HG02870 (cell line): ENCODE measurements around the gene BAIAP3.
"Not testable (repeated sequence)": the region's sequence is repeated elsewhere in the genome, so short reads cannot be mapped to it uniquely, and the experiment has no call there.

Experiments used
- ATAC-seq: cut with Tn5 transposase; IDR thresholded peaks from one replicate; pipeline ENCODE4 v1.9.1; 2021; ENCODE audit warnings: mild to moderate bottlenecking, moderate library complexity; ENCODE audit not compliant: unreplicated experiment

Gene BAIAP3, protein sequence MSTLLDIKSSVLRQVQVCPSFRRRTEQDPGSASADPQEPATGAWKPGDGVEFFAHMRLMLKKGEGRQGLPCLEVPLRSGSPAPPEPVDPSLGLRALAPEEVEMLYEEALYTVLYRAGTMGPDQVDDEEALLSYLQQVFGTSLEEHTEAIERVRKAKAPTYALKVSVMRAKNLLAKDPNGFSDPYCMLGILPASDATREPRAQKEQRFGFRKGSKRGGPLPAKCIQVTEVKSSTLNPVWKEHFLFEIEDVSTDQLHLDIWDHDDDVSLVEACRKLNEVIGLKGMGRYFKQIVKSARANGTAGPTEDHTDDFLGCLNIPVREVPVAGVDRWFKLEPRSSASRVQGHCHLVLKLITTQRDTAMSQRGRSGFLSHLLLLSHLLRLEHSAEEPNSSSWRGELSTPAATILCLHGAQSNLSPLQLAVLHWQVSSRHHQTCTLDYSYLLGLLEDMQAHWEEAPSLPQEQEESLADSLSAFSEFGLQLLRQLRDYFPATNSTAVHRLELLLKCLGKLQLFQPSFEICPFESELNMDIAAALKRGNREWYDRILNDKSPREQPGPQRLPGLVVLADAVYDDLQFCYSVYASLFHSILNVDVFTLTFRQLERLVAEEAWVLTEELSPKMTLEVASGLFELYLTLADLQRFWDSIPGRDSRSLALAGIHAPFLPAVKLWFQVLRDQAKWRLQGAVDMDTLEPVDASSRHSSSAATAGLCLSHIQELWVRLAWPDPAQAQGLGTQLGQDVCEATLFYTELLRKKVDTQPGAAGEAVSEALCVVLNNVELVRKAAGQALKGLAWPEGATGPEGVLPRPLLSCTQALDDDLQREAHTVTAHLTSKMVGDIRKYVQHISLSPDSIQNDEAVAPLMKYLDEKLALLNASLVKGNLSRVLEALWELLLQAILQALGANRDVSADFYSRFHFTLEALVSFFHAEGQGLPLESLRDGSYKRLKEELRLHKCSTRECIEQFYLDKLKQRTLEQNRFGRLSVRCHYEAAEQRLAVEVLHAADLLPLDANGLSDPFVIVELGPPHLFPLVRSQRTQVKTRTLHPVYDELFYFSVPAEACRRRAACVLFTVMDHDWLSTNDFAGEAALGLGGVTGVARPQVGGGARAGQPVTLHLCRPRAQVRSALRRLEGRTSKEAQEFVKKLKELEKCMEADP

DNA sequence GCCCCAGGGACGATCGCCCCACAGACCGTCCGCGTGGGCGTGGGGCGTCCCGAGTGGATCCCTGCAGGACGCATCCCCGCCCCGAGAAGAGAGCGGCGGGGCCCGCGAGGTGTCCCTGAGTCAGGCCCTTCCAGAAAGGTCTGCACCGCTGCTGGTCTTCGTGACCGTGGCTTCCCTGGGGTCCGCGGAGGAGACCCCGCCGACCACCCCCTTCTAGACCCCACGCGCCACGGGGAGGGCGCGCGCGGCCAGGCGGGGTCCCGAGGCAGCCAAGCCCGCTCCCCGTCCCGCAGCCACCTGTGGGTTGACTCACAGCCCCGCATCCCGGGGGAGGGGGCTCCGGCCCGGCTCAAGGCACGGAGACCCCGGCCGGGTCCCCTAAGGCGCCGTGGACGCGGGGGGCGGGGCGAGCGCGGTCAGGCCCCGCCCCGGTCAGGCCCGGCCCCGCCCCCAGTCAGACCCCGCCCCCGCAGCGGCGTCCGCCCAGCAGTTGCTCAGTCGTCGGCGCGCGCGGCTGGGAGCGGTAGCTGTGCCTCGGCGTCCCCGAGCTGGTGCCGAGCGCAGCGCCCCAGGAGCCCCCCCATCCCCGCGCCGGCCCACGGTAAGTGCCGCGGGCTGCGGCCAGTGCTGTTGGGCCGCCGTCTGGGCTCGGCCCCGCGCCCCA is at the start of gene BAIAP3:
TSS of gene BAIAP3 (plus strand) at position 497 of the 664 bp plus-strand sequence. CDS start 4,905 bp downstream, outside the sequence.
- no peak for ATAC-seq

DNA sequence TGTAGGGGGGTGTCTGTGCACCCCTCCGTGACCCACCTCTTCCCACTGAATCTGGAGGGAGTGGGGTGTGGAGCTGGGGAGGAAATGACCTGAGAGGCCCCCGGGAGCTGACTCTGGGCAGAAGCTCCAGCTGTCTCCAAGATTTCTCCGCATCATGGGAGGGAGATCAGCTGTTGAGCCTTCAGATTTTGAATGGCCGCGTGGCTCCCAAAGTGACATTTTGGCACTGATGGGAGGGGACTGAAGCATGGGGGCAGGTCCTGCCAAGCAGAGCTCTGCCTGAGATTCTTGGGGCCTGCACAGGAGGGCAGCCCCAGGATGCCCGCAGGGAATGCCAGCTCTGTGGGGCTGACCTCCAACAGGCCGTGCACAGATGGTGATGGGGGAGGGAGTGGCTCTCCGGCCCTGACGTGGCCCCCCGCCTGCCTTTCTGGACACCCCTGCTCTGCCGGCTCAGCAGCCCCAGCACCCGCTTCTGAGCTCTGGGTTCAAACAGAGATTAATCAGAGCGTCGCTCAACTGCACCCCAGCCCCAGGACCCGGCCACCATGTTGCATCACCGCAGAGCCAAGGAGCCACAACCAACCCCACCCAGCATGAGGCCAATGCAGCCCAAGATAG is 49.3 kb upstream of the BAIAP3 start:
- ATAC-seq: no peak

DNA sequence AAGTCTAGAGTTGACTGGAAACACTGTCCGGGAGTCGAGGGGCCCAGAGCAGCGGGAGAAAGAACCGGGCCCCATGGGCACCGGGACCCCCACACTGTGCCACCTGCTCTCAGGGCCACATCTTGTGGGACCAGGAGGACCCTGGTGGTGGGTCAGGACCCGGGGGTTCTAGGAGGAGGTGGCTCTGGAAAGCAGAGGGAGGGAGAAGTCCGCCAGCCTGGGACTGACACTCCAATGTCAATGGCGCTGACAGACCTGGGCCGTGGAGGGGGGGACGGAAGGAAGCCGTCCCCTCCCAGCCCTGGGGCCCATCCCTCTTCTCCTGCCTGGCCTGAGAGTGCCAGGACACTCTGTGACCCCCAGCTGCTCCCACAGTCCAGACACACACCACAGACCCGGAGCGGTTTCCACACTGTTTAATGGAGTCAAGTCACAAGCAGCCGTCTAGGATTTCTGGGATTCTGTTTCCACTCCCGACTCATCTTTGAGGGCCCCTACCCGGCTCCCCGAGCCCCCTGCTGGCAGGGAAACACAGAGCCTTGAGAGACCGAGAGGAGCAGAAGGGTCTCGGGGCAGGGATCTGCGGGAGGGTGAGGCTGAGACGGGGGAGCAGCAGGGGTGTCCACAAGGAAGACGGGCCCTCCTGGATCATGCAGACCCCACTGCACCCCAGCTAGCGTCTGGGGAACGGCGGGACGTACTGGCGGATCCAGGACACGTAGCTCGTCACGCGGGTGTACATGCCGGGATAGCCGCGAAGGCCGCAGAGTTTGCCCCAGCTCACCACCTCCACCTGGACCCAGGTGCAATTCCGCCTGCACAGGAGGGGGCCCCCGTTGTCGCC is 47.6 kb upstream of the BAIAP3 start:
- no peak for ATAC-seq

DNA sequence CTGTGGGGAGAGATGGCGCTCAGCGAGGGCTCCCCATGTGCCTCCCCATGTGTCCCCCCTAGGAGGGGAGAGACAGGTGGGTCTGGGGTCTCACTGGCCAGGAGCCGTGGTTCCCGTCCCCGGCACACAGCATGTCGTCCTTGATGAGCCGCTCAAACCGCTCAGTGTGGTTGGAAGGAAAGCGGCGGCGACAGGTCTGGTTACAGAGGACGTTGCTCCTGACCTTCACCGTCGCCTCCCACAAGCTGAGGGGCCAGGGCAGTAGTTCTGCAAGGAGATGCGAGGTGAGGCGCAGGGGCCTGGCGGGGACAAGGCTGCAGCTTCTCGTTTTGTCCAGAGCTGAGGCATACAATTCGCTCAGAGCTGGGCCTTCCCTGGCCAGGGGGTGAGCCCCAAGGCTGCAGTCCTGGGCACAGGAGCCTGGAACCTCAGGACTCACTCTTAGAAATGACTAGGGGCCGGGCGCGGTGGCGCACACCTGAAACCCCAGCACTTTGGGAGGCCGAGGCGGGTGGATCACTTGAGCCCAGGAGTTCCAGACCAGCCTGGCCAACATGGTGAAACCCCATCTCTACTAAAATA is 46.8 kb upstream of the BAIAP3 start:
- ATAC-seq: no peak

DNA sequence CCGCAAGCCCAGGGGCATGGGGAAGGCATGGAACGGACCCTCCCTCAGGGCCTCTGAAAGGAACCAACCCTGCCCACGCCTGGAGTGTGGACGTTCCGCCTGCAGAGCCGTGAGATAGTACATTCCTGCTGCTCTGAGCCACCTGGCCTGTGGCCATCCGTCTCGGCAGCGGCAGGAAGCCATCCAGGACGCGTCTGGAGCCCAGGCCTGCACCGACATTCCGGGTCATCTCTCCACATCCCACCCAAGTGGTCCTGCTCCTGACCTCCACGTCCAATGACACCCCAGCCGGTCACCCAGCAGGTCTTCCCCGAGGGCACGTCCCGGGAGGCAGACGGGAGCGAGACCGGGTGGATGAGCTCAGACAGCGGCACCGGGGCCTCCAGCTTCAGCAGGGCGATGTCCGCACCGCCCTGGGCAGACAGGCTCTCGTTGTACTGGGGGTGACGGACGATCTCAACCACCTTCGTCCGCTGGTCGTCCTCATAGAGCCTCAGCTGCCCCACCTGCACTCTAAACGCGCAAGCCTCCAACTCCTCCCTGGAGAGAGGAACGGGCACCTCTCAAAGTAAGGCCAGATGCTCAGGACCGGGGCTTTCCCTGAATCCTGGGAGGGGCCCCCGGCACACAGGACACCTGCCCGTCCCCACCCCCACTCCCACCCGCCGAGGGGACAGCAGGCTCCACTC is 45.3 kb upstream of the BAIAP3 start:
- no peak for ATAC-seq

DNA sequence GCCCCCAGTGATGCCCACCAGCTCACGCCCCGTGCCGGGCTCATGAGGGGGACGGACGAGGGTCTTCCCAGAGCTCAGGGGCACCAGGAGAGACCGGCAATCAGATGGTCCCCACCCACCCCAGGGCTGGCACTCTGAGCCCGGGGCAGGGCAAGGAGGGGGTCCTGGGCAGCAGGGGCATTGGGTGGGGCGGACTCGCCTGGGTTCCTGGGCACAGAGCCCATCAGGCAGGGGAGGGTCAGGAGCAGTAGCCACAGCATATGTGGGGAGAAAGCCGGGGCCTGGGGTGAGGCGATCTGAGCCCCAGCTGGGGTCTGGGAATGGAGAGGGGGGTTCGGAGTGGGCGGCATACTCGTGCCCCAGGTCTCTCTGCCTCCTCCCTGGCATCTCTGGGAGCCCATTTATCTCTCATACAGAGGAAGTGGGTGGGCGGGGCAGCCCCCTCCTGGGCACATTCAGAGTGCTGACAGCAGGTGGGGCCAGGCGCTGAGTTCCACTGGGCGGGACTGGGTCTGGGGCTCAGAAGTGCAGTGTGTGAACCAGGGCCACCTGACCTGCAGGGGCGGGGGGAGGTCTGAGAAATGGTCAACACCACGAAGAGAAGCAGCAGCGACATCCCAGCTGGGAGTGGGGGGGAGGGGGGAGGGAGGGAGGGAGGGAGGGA is 44.5 kb upstream of the BAIAP3 start:
- ATAC-seq: no peak

DNA sequence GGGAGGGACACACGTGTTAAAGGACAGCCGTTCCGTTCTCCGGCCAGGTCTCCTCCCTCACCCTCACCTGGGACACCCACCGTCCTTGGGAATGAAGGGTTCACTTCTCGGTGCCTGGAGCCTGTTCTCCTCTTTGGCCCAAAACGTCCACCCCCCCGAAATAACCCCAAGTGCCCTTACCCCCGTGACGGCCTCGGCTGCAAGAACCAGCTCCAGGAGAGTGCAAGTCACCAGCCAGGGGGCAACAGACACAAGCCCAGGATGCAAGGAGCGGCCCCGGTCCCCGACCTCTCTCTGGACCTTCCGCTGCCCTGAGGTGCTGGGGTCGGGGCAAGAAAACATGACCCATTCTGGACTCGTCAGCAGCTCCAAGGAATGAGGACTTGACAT is 44.0 kb upstream of the BAIAP3 start:
- no peak for ATAC-seq

DNA sequence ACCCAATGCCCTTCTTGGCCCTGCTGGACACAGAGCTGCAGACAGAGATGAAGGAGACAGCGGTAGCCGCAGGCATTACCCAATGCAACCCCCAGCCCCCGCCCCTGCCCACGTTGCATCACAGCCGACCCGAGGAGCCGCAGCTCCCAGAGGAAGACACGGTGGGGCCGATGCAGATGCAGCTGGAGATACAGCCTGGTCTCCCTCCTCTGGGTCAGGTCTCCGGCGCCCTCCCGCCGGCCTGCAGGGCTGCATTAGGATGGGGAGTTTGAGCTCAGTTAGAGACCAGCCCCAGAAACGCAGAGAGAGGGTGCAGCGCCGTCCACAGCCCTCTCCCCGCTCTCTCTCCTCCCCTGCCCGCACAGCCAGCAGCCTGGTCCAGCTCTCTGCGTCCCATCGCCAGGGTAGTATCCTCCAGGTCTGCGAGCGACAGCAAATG is 43.4 kb upstream of the BAIAP3 start:
- no peak for ATAC-seq

DNA sequence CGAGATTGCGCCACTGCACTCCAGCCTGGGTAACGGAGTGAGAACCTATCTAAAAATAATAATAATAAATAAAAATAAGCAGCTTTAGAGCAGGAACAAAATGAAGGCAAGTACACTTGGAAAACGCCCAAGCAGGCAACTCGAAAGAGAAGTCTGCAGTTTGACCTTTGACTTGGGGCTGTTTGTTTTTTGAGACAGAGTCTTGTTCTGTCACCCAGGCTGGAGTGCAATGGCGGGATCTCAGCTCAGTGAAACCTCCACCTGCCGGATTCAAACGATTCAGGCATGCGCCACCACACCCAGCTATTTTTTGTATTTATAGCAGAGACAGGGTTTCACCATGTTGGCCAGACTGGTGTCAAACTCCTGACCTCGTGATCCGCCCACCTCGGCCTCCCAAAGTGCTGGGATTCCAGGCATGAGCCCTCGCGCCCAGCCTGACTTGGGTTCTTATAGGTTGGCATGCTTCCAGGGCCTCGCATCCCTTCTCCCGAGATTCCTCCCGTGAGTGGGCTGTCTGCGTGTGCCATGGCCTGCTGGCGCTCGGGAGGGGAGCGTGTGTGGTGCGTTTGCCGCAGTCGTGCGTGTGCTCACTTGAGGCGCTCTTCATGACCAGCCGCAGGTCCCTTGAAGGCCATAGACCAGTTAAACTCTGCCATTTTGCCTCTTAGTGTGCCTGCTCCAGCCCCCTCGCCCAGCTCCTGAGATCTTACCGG is 42.4 kb upstream of the BAIAP3 start:
- ATAC-seq: no peak

DNA sequence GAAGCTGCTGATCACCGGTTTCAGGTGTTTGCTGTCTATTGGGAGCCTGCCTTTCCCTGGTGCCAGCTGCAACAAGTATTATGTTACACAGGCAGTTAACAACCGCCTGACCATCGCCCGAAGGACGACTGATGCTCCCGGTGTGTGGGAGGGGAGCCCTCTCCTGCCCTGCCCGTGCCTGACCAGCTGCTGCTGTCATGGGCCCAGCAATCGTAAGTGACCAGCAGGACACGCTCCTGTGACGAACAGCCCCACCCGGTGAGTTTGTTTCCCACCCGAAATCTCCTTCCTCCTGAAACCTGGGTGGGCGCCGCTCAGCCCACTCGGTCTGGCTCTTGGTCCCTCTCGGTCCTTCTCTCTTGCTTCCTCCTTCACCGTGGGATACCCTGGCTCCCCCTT is 41.9 kb upstream of the BAIAP3 start:
- no peak for ATAC-seq

DNA sequence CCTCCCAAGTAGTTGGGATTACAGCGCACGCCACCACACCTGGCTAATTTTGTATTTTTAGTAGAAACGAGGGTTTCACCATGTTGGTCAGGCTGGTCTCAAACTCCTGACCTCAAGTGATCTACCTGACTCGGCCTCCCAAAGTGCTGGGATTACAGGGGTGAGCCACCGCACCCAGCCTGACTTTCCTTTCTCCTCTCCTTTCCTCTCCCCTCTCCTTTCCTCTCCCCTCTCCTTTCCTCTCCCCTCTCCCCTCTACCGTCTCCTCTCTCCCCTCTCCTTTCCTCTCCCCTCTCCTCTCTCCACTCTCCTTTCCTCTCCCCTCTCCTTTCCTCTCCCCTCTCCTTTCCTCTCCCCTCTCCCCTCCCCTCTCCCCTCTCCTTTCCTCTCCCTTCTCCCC is 41.2 kb upstream of the BAIAP3 start:
- ATAC-seq: not testable (repeated sequence)

DNA sequence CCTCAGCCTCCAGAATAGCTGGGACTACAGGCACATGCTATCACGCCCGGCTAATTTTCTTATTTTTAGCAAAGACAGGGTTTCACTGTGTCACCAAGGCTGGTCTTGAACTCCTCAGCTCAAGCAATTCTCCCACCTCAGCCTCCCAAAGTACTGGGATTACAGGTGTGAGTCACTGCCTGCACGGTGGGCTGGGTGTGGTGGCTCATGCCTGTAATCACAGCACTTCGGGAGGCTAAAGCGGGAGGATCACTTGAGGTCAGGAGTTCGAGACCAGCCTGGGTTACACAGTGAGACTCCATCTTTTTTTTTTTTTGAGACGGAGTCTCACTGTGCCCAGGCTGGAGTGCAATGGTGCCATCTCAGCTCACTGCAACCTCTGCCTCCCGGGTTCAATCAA is 40.6 kb upstream of the BAIAP3 start:
- not testable (repeated sequence) for ATAC-seq

DNA sequence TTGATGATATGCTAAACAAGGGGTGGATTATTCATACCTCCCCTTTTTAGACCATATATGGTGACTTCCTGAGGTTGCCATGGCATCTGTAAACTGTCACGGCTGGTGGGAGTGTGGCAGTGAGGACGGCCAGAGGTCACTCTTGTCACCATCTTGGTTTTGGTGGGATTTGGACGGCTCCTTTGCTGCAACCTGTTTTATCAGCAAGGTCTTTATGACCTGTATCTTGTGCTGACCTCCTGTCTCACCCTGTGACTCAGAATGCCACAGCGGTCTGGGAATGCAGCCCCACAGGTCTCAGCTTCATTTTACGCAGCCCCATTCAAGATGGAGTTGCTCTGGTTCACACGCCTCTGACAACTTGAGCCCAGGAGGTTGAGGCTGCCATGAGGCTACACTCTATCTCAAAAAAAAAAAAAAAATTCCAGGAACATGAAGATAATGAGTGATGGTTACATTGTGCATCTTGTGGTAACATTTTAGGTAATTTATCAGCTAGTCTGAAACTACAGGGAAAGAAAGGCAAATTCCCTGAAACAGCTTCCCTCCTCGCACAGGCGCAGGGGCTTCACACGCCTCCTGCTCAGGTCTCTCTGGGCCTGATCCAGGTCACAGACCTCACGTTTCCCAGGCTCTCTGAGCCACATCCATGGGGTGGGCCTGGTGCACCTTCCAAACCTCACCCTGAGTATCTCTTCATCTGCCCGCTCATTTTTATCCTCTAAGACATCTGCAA is 39.4 kb upstream of the BAIAP3 start:
- no peak for ATAC-seq

DNA sequence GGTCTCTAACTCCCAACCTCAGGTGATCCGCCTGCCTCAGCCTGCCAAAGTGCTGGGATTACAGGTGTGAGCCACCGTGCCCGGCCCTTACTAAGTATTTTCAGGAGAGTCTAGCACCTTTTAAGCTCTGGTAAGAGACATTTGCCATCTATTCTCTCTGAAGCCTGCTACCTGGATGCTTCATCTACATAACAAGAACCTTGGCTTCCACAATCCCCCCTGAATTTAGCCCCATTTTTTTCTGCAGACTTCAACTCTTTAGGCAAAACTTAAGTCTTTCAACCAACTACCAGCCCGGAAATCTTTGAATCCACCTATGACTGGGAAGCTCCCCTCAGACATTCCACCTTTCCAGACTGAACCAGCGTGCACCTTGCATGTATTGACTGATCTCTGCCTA is 38.0 kb upstream of the BAIAP3 start:
- ATAC-seq: no peak

DNA sequence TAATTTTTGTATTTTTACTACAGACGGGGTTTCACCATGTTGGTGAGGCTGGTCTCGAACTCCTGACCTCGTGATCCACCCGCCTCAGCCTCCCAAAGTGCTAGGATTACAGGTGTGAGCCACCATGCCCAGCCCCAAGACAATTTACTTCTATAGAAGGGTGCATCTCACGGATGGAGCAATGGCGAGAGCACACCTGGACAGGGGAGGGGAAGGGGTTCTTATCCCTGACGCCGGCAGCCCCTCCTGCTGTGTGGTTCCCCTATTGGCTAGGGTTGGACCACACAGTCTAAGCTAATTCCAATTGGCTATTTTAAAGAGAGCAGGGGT is 36.8 kb upstream of the BAIAP3 start:
- ATAC-seq: not testable (repeated sequence)

DNA sequence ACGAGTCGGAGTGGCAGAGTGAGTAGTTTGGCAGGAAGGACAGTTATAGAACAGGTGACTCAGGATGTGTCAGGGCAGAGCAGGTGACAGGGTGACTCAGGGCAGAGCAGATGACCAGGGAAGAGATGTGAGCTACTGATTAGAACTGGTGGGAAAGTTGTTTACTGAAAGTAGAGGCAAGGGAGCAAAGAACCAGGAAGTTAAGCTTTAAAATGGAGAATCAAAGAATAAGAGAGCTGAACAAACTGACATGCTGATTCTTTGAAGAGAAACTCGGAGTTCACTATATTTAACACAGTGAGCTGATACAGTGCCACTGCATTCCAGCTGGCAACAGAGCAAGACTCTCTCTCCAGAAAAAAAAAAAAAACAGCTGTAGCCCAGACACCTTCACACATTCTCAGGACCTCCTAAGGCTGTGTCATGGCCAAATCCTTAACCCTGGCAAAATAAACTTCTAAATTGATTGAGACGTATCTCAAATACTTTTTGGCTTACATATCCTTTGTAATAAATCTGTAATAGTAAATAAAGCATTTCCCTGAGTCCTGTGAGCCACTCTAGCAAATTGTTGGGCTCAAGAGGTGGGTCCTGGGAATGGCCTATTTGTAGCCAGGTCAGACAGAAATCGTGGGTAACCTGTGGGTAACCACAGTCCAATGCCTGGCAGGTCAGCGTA is 36.3 kb upstream of the BAIAP3 start:
- no peak for ATAC-seq
